WTC11 (cell line): ENCODE measurements around the gene PLA2G4F. TPM values are rescaled to one million over a fixed set of nuclear protein-coding genes. Genes with fewer than 3 reads are reported as not detected.

ENCODE experiments used
- ATAC-seq: fragments of 200-7000 bp; cut with Tn5 transposase; 2 replicates; pipeline ENCODE4 v1.10.0; 2021; ENCODE audit warnings: mild to moderate bottlenecking, moderate library complexity
- CTCF ChIA-PET: fragments of 300-600 bp; sonication (Branson Sonifier 250); formaldehyde crosslinking; loops from one replicate; lab custom pipeline; 2021; ENCODE audit warnings: antibody characterized with exemption; lab: Charles Lee
- POLR2A ChIA-PET: fragments of 350-600 bp; sonication (Branson Sonifier 250); formaldehyde crosslinking; loops from one replicate; lab custom pipeline; 2021; ENCODE audit warnings: antibody characterized with exemption; lab: Charles Lee
- DNase-seq: peaks from one replicate; pipeline ENCODE4 v3.0.0; 2021; ENCODE audit warnings: low spot score
- H3K27ac Mint-ChIP-seq: 2 replicates; pipeline ENCODE4 v1.8.0; 2021; ENCODE audit warnings: mixed read lengths
- H3K27me3 Mint-ChIP-seq: 2 replicates; pipeline ENCODE4 v1.8.0; 2021; ENCODE audit warnings: low read depth, mild to moderate bottlenecking, moderate library complexity, mixed read lengths
- H3K36me3 Mint-ChIP-seq: 2 replicates; pipeline ENCODE4 v1.8.0; 2021; ENCODE audit warnings: mixed read lengths
- H3K4me1 Mint-ChIP-seq: 2 replicates; pipeline ENCODE4 v1.8.0; 2022; ENCODE audit warnings: mixed read lengths
- H3K4me3 Mint-ChIP-seq: 2 replicates; pipeline ENCODE4 v1.8.0; 2021; ENCODE audit warnings: mild to moderate bottlenecking, moderate library complexity, mixed read lengths
- H3K9me3 Mint-ChIP-seq: 2 replicates; pipeline ENCODE4 v1.8.0; 2021; ENCODE audit warnings: mixed read lengths
- GRHL2 ChIP-seq: fragments of 250-450 bp; sonication (Bioruptor Pico); IDR thresholded peaks from 2 replicates; pipeline ENCODE4 v1.8.0; 2022; ENCODE audit warnings: mild to moderate bottlenecking, moderate library complexity; ENCODE audit not compliant: insufficient replicate concordance, severe bottlenecking
- GTF2I ChIP-seq: fragments of 250-450 bp; sonication (Bioruptor Pico); conservative IDR thresholded peaks from 2 replicates; pipeline ENCODE4 v1.4.0; 2021; ENCODE audit warnings: mild to moderate bottlenecking
- JAZF1 ChIP-seq: fragments of 250-450 bp; sonication (Bioruptor Pico); IDR thresholded peaks from 2 replicates; pipeline ENCODE4 v1.9.0; 2021; ENCODE audit warnings: moderate library complexity, mild to moderate bottlenecking, inconsistent platforms
- NFYB ChIP-seq: sonication (generic); formaldehyde crosslinking; conservative IDR thresholded peaks from 2 replicates; pipeline ENCODE4 v1.8.0; 2022; ENCODE audit warnings: low read depth, missing genetic modification reagents
- NR1H2 ChIP-seq: sonication (generic); formaldehyde crosslinking; IDR thresholded peaks from 2 replicates; pipeline ENCODE4 v1.9.0; 2021; ENCODE audit warnings: mild to moderate bottlenecking, moderate library complexity, missing genetic modification reagents
- RELA ChIP-seq: sonication (generic); formaldehyde crosslinking; IDR thresholded peaks from 2 replicates; pipeline ENCODE4 v1.8.1; 2022; ENCODE audit warnings: missing genetic modification reagents, mild to moderate bottlenecking, borderline replicate concordance
- TCF7 ChIP-seq: sonication (generic); formaldehyde crosslinking; IDR thresholded peaks from 2 replicates; pipeline ENCODE4 v1.8.0; 2022; ENCODE audit warnings: mild to moderate bottlenecking, low read depth, missing genetic modification reagents, moderate library complexity
- TEAD4 ChIP-seq: sonication (generic); formaldehyde crosslinking; IDR thresholded peaks from 2 replicates; pipeline ENCODE4 v1.8.0; 2022; ENCODE audit warnings: mild to moderate bottlenecking, missing genetic modification reagents
- ZNF138 ChIP-seq: sonication (generic); formaldehyde crosslinking; conservative IDR thresholded peaks from 2 replicates; pipeline ENCODE4 v1.8.1; 2022; ENCODE audit warnings: mild to moderate bottlenecking, moderate library complexity, missing genetic modification reagents
- ZNF232 ChIP-seq: sonication (generic); formaldehyde crosslinking; IDR thresholded peaks from 2 replicates; pipeline ENCODE4 v1.8.0; 2022; ENCODE audit warnings: mild to moderate bottlenecking, missing genetic modification reagents
- total RNA-seq: library from RNA; stranded (reverse); gene quantifications from 3 replicates; pipeline ENCODE4 v1.2.3, GENCODE V29; 2021
- TF ChIP-seq, protein P1 (sequence below): sonication (generic); formaldehyde crosslinking; IDR thresholded peaks from 2 replicates; pipeline ENCODE4 v1.8.0; 2022; ENCODE audit warnings: mild to moderate bottlenecking, missing genetic modification reagents
- TF ChIP-seq, protein P2 (sequence below): sonication (generic); formaldehyde crosslinking; conservative IDR thresholded peaks from 2 replicates; pipeline ENCODE4 v1.8.1; 2022; ENCODE audit warnings: mild to moderate bottlenecking, missing genetic modification reagents
- TF ChIP-seq, protein P3 (sequence below): sonication (generic); formaldehyde crosslinking; IDR thresholded peaks from 2 replicates; pipeline ENCODE4 v1.8.1; 2023; ENCODE audit warnings: mild to moderate bottlenecking, missing genetic modification reagents, moderate library complexity
- TF ChIP-seq, protein P4 (sequence below): fragments of 250-450 bp; sonication (Bioruptor Pico); IDR thresholded peaks from 2 replicates; pipeline ENCODE4 v1.8.0; 2021; ENCODE audit warnings: mild to moderate bottlenecking
- TF ChIP-seq, protein P5 (sequence below): sonication (generic); formaldehyde crosslinking; IDR thresholded peaks from 2 replicates; pipeline ENCODE4 v1.8.0; 2022; ENCODE audit warnings: mild to moderate bottlenecking, missing genetic modification reagents
- TF ChIP-seq, protein P6 (sequence below): sonication (generic); formaldehyde crosslinking; IDR thresholded peaks from 2 replicates; pipeline ENCODE4 v1.8.0; 2022; ENCODE audit warnings: missing genetic modification reagents

Gene PLA2G4F
- total RNA-seq, 1 experiment from 2014 or later = 0.11 TPM

DNA sequence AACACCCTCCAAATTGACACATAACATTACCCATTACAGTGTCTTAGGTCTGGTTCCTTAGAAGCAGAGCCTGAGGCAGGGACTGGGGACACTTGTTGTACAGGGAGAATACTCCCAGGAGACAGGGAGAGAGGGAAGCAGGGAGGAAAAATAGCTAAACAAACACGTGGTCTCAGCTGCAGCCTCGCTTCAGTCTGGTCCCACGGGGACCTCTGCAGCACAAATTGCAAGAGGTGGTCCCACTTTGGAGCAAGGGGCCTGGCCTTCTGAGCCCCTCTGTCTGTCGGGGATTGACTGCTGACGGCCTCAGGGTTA, 37.0 kb downstream of the PLA2G4F start:
- H3K36me3 Mint-ChIP-seq = peaks cover 9% of the 10 kb centered on the region
- no peak overlapping the region for H3K4me3 Mint-ChIP-seq
- peaks cover 15% of the 10 kb centered on the region for H3K9me3 Mint-ChIP-seq
- TF ChIP-seq, protein P1, sequence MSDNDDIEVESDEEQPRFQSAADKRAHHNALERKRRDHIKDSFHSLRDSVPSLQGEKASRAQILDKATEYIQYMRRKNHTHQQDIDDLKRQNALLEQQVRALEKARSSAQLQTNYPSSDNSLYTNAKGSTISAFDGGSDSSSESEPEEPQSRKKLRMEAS (CRISPR knock-in tag) = peak; percentile 27; the same call in 1 of the 2 replicates
- TF ChIP-seq RELA (CRISPR knock-in tag) = no peak
- TF ChIP-seq, protein P2, sequence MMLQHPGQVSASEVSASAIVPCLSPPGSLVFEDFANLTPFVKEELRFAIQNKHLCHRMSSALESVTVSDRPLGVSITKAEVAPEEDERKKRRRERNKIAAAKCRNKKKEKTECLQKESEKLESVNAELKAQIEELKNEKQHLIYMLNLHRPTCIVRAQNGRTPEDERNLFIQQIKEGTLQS (CRISPR knock-in tag) = no peak
- CTCF ChIA-PET = interaction anchor here (0.7 to 3.6 kb wide), 12 partner anchors 11 to 130 kb away, joined by 3 to 32 read pairs (median 6); no protein-coding TSS in a partner anchor
- peaks cover 4% of the 10 kb centered on the region; the same call in 1 of the 2 replicates for H3K27me3 Mint-ChIP-seq
- H3K27ac Mint-ChIP-seq = no peak overlapping the region
- DNase-seq (no peak), ATAC-seq (peak; percentile 41)
- POLR2A ChIA-PET = no interaction called here
- H3K4me1 Mint-ChIP-seq = peaks cover 13% of the 10 kb centered on the region

DNA sequence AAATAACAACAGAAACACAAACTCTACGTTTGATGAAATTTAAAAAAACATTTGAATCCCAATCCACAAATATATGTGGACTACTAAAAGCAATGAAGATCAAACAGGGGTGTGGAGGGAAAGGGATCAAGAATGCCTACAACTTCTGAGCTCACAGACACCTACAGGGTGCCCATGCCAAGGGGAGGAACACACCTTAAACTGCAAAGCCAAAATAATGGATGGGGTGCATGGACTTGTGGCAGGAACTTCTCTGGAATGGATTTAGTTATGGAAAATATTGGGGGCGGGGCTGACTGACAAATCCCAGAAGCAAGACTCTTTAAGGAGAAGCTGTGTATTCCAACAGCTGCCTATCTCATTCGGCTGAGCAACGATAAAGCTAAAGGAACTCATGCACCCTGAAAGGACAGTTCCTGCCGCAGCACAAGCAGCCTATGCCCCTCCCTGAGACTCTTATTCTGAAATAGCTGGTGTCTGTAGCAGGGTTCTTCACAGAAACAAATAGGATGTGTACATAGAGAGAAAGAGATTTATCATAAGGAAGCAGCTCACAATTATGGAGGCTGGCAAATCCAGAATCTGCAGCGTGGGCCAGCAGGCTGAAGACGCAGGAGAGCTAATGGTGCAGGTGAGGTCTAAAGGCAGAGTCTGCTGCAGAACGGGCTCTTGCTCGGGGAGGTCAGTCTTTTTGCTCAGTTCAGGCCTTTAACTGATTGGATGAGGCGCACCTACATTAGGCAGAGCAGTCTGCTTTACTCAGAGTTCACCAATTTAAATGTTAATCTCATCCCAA, 37.6 kb downstream of the PLA2G4F start:
- DNase-seq = no peak
- ChIA-PET POLR2A (no interaction called here), CTCF (interaction anchor here (0.6 to 3.6 kb wide), 14 partner anchors 12 to 282 kb away, joined by 3 to 32 read pairs (median 4); no protein-coding TSS in a partner anchor)
- Mint-ChIP-seq H3K27ac (no peak overlapping the region), H3K27me3 (peaks cover 4% of the 10 kb centered on the region; the same call in 1 of the 2 replicates), H3K9me3 (peaks cover 15% of the 10 kb centered on the region), H3K4me1 (peaks cover 13% of the 10 kb centered on the region), H3K36me3 (peaks cover 9% of the 10 kb centered on the region), H3K4me3 (0 out of 2 replicates have a peak overlapping the region, but pooled peaks have one; percentile 4)
- ATAC-seq = peak; percentile 90
- TF ChIP-seq GRHL2 (CRISPR knock-in tag) (no peak), TEAD4 (CRISPR knock-in tag) (no peak), TCF7 (CRISPR knock-in tag) (no peak), ZNF232 (CRISPR knock-in tag) (no peak), NFYB (CRISPR knock-in tag) (no peak), JAZF1 (CRISPR knock-in tag) (no peak), ZNF138 (CRISPR knock-in tag) (no peak), GTF2I (CRISPR knock-in tag) (no peak), NR1H2 (no peak), RELA (CRISPR knock-in tag) (no peak)
- TF ChIP-seq, protein P3, sequence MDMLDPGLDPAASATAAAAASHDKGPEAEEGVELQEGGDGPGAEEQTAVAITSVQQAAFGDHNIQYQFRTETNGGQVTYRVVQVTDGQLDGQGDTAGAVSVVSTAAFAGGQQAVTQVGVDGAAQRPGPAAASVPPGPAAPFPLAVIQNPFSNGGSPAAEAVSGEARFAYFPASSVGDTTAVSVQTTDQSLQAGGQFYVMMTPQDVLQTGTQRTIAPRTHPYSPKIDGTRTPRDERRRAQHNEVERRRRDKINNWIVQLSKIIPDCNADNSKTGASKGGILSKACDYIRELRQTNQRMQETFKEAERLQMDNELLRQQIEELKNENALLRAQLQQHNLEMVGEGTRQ = no peak
- TF ChIP-seq, protein P4, sequence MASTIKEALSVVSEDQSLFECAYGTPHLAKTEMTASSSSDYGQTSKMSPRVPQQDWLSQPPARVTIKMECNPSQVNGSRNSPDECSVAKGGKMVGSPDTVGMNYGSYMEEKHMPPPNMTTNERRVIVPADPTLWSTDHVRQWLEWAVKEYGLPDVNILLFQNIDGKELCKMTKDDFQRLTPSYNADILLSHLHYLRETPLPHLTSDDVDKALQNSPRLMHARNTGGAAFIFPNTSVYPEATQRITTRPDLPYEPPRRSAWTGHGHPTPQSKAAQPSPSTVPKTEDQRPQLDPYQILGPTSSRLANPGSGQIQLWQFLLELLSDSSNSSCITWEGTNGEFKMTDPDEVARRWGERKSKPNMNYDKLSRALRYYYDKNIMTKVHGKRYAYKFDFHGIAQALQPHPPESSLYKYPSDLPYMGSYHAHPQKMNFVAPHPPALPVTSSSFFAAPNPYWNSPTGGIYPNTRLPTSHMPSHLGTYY (CRISPR knock-in tag) = no peak
- TF ChIP-seq, protein P5, sequence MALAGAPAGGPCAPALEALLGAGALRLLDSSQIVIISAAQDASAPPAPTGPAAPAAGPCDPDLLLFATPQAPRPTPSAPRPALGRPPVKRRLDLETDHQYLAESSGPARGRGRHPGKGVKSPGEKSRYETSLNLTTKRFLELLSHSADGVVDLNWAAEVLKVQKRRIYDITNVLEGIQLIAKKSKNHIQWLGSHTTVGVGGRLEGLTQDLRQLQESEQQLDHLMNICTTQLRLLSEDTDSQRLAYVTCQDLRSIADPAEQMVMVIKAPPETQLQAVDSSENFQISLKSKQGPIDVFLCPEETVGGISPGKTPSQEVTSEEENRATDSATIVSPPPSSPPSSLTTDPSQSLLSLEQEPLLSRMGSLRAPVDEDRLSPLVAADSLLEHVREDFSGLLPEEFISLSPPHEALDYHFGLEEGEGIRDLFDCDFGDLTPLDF (CRISPR knock-in tag) = no peak
- TF ChIP-seq, protein P6, sequence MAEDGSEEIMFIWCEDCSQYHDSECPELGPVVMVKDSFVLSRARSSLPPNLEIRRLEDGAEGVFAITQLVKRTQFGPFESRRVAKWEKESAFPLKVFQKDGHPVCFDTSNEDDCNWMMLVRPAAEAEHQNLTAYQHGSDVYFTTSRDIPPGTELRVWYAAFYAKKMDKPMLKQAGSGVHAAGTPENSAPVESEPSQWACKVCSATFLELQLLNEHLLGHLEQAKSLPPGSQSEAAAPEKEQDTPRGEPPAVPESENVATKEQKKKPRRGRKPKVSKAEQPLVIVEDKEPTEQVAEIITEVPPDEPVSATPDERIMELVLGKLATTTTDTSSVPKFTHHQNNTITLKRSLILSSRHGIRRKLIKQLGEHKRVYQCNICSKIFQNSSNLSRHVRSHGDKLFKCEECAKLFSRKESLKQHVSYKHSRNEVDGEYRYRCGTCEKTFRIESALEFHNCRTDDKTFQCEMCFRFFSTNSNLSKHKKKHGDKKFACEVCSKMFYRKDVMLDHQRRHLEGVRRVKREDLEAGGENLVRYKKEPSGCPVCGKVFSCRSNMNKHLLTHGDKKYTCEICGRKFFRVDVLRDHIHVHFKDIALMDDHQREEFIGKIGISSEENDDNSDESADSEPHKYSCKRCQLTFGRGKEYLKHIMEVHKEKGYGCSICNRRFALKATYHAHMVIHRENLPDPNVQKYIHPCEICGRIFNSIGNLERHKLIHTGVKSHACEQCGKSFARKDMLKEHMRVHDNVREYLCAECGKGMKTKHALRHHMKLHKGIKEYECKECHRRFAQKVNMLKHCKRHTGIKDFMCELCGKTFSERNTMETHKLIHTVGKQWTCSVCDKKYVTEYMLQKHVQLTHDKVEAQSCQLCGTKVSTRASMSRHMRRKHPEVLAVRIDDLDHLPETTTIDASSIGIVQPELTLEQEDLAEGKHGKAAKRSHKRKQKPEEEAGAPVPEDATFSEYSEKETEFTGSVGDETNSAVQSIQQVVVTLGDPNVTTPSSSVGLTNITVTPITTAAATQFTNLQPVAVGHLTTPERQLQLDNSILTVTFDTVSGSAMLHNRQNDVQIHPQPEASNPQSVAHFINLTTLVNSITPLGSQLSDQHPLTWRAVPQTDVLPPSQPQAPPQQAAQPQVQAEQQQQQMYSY = no peak
